Lung (tissue), 12 donors: ENCODE results near the gene FRMD4A. TPM values are rescaled to one million over a fixed set of nuclear protein-coding genes. Genes with fewer than 3 reads are reported as not detected.

Experiments used
- ATAC-seq: fragments of 200-7000 bp; cut with Tn5 transposase; one replicate; pipeline ENCODE4 v1.9.1; 2020; ENCODE audit warnings: moderate number of reproducible peaks; ENCODE audit not compliant: insufficient read depth, low FRiP score
- DNase-seq, 3 donors: peaks; one replicate each; pipeline ENCODE4 v3.0.0-alpha.2; 2013 to 2017
- H3K27ac ChIP-seq, 2 donors: one replicate each; pipeline ENCODE4 v1.5.1; 2013; ENCODE audit warnings: mild to moderate bottlenecking in 2 of 2, moderate library complexity in 2 of 2, control low read depth in 1 of 2, inconsistent platforms in 1 of 2, low read depth in 1 of 2, low read length in 1 of 2
- H3K27me3 ChIP-seq, 3 donors: one replicate each; pipeline ENCODE4 v1.5.1; 2013; ENCODE audit warnings: low read length in 2 of 3; ENCODE audit not compliant: control insufficient read depth in 3 of 3, insufficient read depth in 3 of 3
- H3K36me3 ChIP-seq, 4 donors: one replicate each; pipeline ENCODE4 v1.5.1; 2013; ENCODE audit warnings: low read length in 4 of 4, mild to moderate bottlenecking in 1 of 4, moderate library complexity in 1 of 4; ENCODE audit not compliant: control insufficient read depth in 4 of 4, insufficient read depth in 4 of 4
- H3K4me1 ChIP-seq, 5 donors: one replicate each; pipeline ENCODE4 v1.5.1; 2013; ENCODE audit warnings: low read length in 5 of 5, mild to moderate bottlenecking in 2 of 5, moderate library complexity in 1 of 5; ENCODE audit not compliant: control insufficient read depth in 5 of 5, insufficient read depth in 5 of 5
- H3K4me3 ChIP-seq: one replicate; pipeline ENCODE4 v1.5.1; 2013; ENCODE audit warnings: mild to moderate bottlenecking, control low read depth, moderate library complexity
- H3K9ac ChIP-seq, 2 donors: one replicate each; pipeline ENCODE4 v1.5.1; 2013; ENCODE audit warnings: low read length in 2 of 2, control low read depth in 1 of 2; ENCODE audit not compliant: insufficient read depth in 1 of 2
- H3K9me3 ChIP-seq, 4 donors: one replicate each; pipeline ENCODE4 v1.5.1; 2013; ENCODE audit warnings: low read length in 3 of 4, mild to moderate bottlenecking in 1 of 4, moderate library complexity in 1 of 4; ENCODE audit not compliant: control insufficient read depth in 4 of 4, insufficient read depth in 3 of 4
- CTCF ChIP-seq: IDR thresholded peaks from 2 replicates; pipeline ENCODE4 v1.5.1; 2012; ENCODE audit warnings: mild to moderate bottlenecking; ENCODE audit errors: control extremely low read depth, extremely low read depth
- WGBS, 2 donors: extraction: QIAGEN DNeasy Blood & Tissue Kit; methylation state at CpG; one replicate each; pipeline ENCODE4 v1.1.7; 2013; 5-methylcytosine and 5-hydroxymethylcytosine counted together
- polyA plus RNA-seq, 2 donors: library from polyadenylated mRNA; stranded (reverse); fragments of 200-250 nt; gene quantifications; one replicate each; pipeline ENCODE4 v1.2.1, GENCODE V29; 2013
- total RNA-seq, 2 donors: library from RNA; depleted of rRNA in 1 of 2; stranded (reverse); fragments of >200 nt in 1 of 2; gene quantifications; one replicate each; pipeline ENCODE4 v1.2.1, GENCODE V29; 2014 to 2021
- donor health status: control.
- donor health status: control.
- donor health status: Bipolar disorder and iron deficiency.
- donor health status: healthy.
- donor health status: DM: yes; HTN: yes; CAD: no.

FRMD4A gene
- total and polyA plus RNA-seq, 4 donors = 12.0 to 64.5 (median 29.3) TPM

GRCh38 chr10:14173391-14173705, 157.4 kb downstream of the FRMD4A start:
- peaks cover 0 to 17% (median 0%) of the 10 kb centered on the region in 5 donors for H3K4me1 ChIP-seq
- DNase-seq (no peak), ATAC-seq (no peak)
- no peak overlapping the region for H3K4me3 ChIP-seq
- peak overlapping the region in 1 of 2 donors; percentile 76 for H3K9ac ChIP-seq
- 2% methylated on average over 6 of the region's 6 CpGs for WGBS, 2 donors
- no peak overlapping the region for H3K27ac ChIP-seq
- no peaks in the 10 kb centered on the region for H3K9me3 ChIP-seq
- no peaks in the 10 kb centered on the region for H3K36me3 ChIP-seq
- peaks cover 3 to 50% (median 13%) of the 10 kb centered on the region in 3 donors for H3K27me3 ChIP-seq
- no peak for TF ChIP-seq CTCF

GRCh38 chr10:14172336-14172950, 158.3 kb downstream of the FRMD4A start:
- no peak for DNase-seq
- no peak overlapping the region for H3K4me3 ChIP-seq
- peaks cover 3 to 58% (median 13%) of the 10 kb centered on the region in 3 donors for H3K27me3 ChIP-seq
- no peak for ATAC-seq
- 82 to 92% methylated on average over 13 of the region's 13 CpGs for WGBS, 2 donors
- H3K27ac ChIP-seq = no peak overlapping the region
- peaks cover 0 to 17% (median 0%) of the 10 kb centered on the region in 5 donors for H3K4me1 ChIP-seq
- no peak for TF ChIP-seq CTCF
- no peak overlapping the region for H3K9ac ChIP-seq
- H3K36me3 ChIP-seq = no peaks in the 10 kb centered on the region
- H3K9me3 ChIP-seq = no peaks in the 10 kb centered on the region

- ATAC-seq (no peak), DNase-seq (no peak)
- TF ChIP-seq CTCF = no peak
- Histone ChIP-seq H3K9me3 (no peaks in the 10 kb centered on the region), H3K27me3 (peaks cover 3 to 56% (median 13%) of the 10 kb centered on the region in 3 donors), H3K9ac (no peak overlapping the region), H3K4me3 (no peak overlapping the region), H3K4me1 (peaks cover 0 to 17% (median 0%) of the 10 kb centered on the region in 5 donors), H3K36me3 (no peaks in the 10 kb centered on the region), H3K27ac (no peak overlapping the region)
- WGBS, 2 donors = 94 to 100% methylated on average over 1 of the region's 1 CpG
Measured at GRCh38 chr10:14171336-14171735, 159.4 kb downstream of the FRMD4A start.
